HG02798 (cell line): ENCODE measurements around the gene KIAA0319L.
A peak's percentile ranks its signal among the peaks of the same experiment; 100 is the strongest.
"Not testable (repeated sequence)": the region's sequence is repeated elsewhere in the genome, so short reads cannot be mapped to it uniquely, and the experiment has no call there.

Source experiments
- ATAC-seq: cut with Tn5 transposase; IDR thresholded peaks from one replicate; pipeline ENCODE4 v1.9.1; 2021; ENCODE audit warnings: mild to moderate bottlenecking; ENCODE audit not compliant: unreplicated experiment, poor library complexity

KIAA0319L gene

DNA sequence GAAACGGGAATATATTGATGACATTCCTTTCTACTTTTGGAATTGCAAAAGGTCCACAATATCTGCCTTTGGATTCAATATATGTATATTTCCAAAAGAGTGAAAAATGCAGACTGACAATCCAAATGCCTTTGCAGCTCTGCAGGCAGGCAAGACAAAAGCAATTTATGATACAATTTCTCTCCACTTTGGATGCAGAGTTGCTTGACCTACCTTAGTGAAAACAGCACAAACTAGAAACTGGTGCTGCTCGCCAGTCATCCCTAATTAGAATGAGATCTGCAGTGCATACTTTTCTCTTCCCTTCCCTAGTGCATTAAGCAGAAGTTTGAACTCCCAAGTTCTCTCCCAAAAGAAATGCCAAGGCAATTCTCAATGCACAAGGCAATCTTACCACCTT, 56.8 kb downstream of the KIAA0319L start:
- ATAC-seq, result no peak

DNA sequence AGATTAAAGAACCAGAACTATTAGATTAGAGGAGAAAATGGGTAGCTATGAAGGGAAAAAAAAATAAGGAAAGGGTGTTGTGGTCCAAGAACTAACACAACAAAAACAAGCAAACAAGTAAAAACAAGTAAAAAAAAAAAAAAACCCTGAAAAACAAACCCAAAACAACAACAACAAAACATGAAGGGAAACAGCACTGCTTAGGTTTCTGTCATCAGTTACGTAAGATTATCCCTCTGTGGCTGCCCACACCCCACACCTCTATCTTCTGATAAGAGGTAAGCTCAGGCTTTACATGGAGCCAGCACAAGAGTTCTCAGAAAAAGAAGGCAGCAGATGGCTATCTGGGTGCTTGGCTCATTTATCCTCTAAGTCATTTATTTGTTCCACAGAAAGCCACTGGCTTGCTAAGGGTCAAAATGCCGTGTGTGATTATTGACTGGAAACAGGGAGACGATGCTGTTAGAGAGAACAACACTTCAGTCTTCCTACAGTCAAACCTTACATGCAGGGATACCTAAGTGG, 57.5 kb downstream of the KIAA0319L start:
- no peak for ATAC-seq

DNA sequence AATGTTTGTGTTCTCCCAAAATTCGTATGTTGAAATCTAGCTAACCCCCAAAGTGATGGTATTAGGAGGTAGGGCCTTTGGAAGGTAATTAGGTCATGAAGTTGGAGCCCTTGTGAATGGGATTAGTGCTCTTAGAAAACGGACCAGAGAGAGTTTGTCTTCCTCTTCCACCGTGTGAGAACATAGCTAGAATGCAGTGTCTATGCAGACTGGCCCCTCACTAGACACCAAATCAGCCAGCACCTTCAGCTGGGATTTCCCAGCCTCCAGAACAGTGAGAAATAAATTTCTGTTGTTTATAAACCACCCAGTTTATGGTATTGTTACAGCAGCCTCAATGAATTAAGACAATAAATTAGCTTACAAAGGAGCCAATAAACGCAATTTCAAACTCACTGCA, 58.0 kb downstream of the KIAA0319L start:
- ATAC-seq, result no peak

DNA sequence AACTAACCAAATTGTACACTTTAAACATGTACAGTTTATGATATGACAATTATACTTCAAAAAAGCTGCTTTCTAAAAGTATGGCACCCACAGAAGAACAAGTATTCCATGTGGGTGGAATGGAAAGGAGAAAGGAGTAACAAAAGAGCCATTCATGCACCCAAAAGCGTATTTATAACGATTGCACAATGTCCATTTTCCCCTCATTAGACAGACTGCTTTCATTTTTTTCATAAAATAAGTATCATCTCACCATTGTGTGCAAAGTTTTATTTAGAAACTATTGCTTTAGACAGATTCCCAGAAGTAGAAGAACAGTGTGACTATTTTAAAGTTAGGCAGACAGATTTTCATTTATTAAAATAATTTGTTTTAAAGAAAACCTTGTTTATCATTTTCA, 59.6 kb downstream of the KIAA0319L start:
- ATAC-seq, result no peak

DNA sequence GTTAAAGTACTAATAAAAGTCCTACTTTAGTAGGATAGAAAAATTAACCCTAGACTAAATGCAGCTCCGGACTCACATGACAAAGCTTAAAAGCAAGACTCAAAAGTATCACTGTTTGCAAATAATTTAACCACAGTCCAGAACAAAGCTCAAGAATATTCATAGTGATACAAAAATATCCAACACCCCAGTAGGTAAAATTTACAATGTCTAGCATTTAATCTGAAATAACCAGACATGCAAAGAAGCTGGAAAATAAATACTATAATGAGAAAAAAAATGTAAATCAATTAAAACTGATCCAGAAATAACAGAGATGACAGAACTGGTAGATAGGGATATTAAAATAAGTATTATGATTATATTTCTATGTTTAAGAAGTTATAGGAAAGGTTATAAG, 67.0 kb downstream of the KIAA0319L start:
- no peak for ATAC-seq

DNA sequence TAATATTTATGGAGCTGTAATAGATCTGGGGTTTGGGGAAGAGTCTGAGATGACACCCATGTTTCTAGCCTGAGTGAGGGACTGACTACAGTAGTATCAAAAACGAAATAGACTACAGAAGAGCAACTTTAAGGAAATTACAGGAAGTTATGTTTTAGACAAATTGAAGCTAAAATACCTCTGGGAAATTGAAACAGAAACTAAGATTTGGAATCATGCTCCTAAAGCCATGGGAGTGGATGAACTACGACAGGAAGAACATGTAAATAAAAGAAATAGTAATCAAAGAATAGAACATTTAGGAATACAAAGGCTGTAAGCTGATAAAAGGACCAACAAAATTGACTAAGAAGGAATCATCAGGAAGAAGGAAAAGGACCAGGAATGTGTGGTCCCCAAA, 68.9 kb downstream of the KIAA0319L start:
- no peak for ATAC-seq

DNA sequence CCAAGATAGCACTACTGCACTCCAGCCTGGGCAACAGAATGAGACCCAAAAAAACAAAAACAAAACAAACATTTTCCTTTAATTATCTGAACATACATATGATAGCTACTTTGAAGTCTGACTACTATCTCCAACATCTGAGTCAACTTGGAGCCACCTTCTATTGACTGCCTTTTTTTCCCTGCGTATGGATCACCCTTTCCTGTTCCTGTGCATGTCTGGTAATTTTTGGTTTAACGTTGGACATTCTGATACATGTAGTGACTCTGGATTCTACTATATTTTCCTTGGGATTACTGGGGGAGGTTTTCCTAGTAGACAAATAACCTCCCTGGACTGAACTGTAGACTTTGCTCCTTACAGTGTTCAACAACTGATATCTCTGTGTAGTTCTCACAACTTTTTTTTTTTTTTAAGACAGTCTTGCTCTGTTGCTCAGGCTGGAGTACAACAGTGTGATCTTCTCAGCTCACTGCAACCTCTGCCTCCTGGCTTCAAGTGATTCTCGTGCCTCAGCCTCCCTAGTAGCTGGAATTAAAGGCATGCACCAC, 70.3 kb downstream of the KIAA0319L start:
- no peak for ATAC-seq

DNA sequence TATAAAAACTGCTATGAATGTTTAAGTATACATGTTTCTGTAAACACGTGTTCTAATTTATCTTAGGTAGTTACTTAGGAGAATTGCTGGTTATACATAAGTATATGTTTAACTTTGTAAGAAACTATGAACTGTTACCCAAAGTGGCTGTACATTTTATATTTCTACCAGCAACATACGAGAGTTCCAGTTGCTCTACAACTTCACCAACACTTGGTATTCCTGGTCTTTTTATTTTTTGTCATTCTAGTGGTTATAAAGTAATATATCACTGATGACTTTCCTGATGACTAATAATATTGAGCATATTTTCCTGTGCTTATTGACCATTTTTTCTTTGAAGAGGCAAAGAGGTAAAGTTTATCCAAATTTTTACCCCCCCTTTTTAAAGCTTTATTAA, 76.0 kb downstream of the KIAA0319L start:
- ATAC-seq, result no peak

DNA sequence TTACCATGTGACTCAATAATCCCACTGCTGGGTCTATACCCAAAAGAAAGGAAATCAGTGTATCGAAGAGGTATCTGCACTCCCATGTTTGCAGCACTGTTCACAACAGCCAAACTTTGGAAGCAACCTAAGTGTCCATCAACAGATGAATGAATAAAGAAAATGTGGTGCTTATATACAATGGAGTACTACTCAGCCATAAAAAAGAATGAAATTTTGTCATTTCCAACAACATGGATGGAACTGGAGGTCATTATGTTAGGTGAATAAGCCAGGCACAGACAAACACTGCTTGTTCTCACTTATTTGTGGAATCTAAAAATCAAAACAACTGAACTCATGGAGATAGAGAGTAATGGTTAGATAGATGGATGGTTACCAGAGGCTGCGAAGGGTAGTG, 79.3 kb downstream of the KIAA0319L start:
- ATAC-seq, result no peak

DNA sequence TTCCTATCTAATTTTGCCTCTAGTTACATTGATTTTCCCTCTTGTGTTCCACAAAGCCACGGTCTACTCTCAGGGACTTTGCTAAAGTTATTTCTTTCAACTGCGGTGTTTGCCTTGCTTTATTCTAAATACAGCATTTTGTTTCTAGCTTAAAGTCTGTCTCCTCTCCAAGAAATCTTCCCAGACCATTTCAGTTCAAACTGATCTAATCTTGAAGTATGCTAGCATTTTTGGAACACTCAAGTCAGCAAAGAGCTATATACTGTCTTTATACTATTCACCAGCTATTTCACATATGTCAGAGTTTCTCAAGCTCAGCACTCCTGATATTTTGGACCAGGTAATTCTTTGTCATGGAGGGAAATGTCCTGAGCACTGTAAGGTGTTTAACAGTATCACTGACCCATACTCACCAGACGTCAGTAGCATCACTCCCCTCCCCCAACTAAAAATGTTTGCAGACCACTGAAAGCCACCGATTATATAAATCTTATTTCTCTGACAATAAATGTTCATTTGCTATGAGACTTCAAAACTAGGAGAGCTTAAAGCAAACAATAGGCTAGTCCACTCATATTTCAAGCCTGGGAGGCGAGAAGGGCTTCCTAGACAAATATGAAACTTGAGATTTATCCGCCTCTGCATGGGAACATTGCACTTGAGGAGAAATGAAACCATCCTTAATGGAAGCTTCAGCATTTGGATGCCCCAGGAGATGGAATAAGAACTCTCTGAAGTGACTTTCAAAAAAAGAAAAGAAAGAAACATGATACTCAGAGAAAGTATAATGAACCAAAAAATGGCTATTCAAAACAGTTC, 81.1 kb downstream of the KIAA0319L start:
- ATAC-seq, result no peak

DNA sequence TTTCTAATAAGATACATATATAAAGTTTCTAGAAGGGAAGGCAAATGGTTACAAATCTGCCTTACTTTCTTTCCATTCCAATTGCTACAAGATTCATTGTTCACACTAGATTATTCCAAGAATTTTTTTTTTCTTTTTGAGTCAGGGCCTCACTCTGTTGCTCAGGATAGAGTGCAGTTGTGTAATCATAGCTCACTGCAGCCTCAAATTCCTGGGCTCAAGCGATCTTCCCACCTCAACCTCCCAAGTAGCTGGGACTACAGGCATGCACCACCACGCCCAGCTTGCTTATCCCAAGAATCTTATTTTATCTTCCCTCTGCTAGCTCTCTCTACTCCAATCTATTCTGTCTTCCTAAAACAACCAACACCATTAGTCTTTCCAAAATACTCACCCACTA, 81.8 kb downstream of the KIAA0319L start:
- ATAC-seq, result no peak

DNA sequence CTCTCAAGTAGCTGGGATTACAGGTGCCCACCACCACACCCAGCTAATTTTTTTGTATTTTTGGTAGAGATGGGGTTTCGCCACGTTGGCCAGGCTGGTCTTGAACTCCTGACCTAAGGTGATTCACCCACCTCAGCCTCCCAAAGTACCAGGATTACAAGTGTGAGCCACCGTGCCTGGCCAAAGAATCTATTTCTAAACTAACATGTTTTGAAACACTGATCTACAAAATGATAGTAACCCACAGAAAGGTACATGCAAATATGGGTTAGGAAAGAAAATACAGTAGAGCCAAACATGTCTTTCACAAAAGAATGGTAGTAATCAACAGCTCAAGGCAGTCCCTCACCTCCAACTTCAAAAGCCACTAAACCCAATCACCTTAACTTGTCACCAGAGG, 84.0 kb downstream of the KIAA0319L start:
- not testable (repeated sequence) for ATAC-seq

DNA sequence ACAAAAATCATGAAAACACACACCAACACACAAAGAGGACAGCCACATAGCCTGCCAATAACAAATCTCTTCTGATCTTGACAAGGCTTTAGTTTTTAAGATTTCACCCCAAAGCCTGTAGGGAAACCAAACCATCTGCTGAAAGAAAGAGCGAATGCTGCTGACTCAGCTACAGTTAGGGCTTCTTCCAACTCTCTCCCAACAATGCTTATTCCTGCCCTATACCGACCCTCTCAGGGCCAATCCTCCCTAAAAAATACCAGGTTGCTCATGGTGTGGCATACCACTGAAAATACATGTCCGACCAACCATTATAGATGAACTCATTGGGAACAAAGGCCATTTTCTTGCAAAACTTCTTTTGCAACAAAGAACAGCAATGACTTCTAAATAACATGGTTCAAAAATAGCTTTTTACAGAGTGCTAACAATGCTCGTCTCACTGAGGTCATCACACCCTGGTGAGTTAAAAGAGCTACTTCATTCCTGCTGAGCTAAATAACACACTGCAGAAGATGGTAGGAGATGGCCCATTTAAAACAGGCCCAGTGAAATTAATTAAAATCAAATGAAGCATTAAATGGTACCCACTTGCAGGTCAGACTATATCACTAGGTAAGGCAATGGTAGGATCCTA, 86.1 kb downstream of the KIAA0319L start:
- no peak for ATAC-seq

DNA sequence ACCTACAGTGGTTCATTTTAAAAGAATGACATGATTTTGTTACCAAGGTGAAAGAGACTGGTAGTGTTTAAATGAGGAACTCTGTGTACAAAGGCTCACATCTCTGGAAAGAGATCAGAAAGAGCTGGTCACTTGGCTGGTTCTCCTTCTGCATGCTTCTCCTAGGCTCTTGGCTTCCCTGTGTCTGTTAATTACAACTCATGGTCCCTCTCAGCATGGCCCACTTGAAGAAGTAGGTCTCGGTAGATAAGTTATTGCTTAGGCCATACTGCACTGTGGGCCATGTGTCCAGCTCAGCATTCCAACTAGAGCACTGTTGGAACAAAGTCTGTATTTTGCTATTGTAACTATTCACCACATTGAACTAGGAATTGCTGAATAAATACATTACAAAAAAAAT, 91.1 kb downstream of the KIAA0319L start:
- no peak for ATAC-seq

DNA sequence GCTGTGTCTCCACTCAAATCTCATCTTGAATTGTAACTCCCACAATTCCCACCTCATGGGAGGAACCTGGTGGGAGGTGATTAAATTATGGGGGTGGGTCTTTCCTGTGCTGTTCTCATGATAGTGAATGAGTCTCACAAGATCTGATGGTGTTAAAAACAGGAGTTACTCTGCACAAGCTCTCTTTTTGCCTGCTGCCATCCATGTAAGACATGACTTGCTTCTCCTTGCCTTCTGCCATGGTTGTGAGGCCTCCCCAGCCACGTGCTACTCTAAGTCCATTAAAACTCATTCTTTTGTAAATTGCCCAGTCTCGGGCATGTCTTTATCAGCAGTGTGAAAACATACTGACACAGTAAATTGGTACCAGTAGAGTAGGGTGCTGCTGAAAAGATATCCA, 93.5 kb downstream of the KIAA0319L start:
- ATAC-seq, result not testable (repeated sequence)

DNA sequence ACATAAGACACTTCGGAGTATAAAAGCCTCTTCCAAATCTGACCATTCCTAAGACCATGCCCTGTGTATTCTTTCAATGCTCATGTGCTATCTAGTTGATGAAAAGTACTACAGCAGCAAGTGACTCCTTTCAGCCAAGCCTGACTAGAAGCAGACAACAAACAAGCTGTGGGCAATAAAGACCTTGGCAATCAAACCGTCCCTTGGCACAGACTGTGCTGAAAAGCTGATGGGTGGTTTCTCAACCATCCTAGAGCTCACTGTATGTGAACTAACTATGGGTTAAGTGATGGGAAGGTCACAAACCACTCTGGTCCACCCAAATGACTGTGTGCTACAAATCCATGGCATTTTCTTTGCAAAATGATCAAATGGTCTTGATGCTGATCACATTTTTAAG, 94.0 kb downstream of the KIAA0319L start:
- no peak for ATAC-seq

DNA sequence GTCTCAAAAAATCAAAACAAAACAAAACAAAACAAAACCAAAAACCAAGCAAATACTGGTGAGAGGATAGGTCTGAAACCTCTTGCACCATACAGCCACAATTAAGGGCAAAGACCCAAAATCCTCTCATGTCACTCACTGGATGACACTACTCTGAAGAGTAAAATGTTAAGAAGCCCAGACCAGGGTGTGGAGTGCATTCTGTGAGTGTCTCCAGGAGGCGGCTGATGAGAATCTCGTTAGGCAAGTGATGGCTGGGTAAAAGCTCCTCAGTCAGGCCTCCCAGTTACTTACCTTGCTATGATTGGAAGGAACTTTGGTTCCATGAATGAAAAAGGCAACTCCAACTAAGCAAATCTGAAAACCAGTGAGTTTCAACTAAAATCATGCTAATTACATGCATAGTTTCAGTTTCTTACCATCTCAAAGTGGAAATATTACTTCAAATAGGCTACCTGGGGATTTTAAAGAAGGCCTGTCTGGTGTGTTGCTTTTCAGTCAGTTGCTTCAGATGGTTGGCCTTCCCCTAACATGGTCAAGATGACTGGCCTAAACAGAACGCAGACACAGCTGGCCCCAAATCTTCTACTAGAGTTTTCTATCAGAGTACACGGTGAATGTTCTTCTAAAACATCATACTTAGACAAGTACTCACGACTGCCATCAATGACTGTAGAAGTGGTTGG, 95.1 kb downstream of the KIAA0319L start:
- ATAC-seq, result peak; percentile 51

DNA sequence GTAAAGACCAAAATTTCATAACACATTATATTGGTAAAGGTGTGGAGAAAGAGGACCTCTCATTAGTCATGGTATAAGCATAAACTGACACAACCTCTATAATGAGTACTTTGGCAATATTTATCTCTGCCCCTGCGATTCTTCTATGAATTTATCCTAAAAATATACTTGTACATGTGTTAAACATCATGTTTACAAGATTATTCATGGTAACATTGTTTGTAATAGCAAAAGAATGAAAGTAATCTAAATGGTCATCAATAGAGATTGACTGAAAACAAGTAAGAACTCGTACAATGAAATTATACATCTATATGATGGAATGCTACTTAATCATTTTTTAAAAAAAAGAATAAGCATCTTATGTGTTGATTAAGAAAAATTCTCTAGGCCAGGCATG, 96.4 kb downstream of the KIAA0319L start:
- no peak for ATAC-seq

DNA sequence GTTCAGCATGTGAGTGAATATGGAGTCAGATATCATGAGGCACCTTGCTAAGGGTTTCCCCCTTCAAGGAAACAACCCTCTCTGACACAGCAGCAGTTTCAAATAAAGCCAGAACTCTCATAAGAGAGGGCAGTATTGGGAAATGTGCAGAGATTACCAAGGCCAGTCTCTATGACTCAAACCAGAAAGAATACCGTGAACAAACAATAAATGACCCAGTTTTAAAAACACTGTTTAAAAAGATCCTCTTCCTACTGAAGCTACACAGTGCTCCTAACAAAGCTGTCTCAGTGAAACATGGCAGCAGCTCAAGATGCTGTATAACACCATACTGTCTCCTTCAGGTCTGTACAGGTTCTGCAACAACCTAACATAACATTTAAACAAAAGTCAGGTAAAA, 102.6 kb downstream of the KIAA0319L start:
- no peak for ATAC-seq

DNA sequence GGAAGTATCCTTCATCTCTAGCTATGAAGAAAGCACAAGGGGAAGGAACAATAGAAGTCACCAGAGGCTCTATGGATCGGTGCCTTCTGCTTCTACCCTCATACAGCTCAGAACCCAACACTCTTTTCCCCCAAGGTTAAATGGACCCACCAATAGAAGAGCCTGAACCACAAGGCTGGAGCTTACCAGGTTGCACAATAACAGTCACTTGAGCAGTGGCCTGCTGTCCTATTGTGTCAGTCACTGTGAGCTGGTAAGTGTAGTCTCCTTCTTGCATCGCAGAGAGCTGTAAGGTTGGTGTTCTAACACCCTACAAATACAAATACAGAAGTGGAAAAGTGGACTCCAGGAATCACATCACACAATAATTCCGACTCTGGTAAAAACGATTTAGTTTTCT, 103.0 kb downstream of the KIAA0319L start:
- ATAC-seq, result no peak

DNA sequence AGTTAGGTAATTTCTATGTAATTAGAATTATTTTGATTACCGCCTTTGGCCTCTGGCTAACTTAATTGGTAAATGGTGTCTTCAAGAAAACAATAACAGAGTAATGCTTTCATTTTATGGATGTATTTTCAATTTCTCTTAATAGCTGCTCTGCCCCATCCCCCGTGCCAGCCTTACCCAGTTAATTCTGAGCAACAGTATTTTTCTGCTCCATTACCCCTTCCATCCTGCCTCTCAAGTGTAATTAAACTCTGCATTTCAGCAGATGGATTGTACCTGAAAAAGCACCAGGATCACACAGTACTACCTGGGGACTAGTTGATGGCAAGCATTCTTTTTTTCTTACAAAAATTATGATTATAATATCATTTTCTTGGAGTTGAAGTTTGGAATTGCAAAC, 104.2 kb downstream of the KIAA0319L start:
- no peak for ATAC-seq
